Lower lobe of right lung (tissue), 2 donors: ENCODE results near the gene ACTL7A. TPM values are rescaled to one million over a fixed set of nuclear protein-coding genes. Genes with fewer than 3 reads are reported as not detected.
"Not testable (repeated sequence)": the region's sequence is repeated elsewhere in the genome, so short reads cannot be mapped to it uniquely, and the experiment has no call there.

ENCODE experiments used
- ATAC-seq, 2 donors: fragments of 200-7000 bp; cut with Tn5 transposase; one replicate each; pipeline ENCODE4 v1.9.1; 2020 to 2022; ENCODE audit warnings: mild to moderate bottlenecking in 2 of 2, moderate library complexity in 2 of 2
- DNase-seq: peaks from one replicate; pipeline ENCODE4 v3.0.0-alpha.2; 2020
- H3K27ac ChIP-seq: fragments of 200-600 bp; one replicate; pipeline ENCODE4 v1.8.0; 2022
- H3K27me3 ChIP-seq: fragments of 200-600 bp; one replicate; pipeline ENCODE4 v1.8.0; 2022; ENCODE audit warnings: low read depth
- H3K36me3 ChIP-seq: fragments of 200-600 bp; one replicate; pipeline ENCODE4 v1.8.0; 2022; ENCODE audit warnings: mild to moderate bottlenecking
- H3K4me1 ChIP-seq: fragments of 200-600 bp; one replicate; pipeline ENCODE4 v1.8.0; 2022
- H3K4me3 ChIP-seq: fragments of 200-600 bp; one replicate; pipeline ENCODE4 v1.8.0; 2022; ENCODE audit warnings: mild to moderate bottlenecking
- H3K9me3 ChIP-seq: fragments of 200-600 bp; one replicate; pipeline ENCODE4 v1.8.0; 2022
- intact Hi-C: fragments of 100-400 bp; cut with DNase I; formaldehyde crosslinking; loops from one replicate; pipeline ENCODE4 v1.11.0; 2022
- total RNA-seq: library from RNA; stranded (reverse); fragmentation: NEBNext Ultra II Directional; extraction: Animal tissue kit (Norgen Biotek cat#: 25700); gene quantifications from one replicate; pipeline ENCODE4 v1.2.1, GENCODE V29; 2021
- TF ChIP-seq, protein P1 (sequence below): fragments of 200-600 bp; IDR thresholded peaks from one replicate; pipeline ENCODE4 v1.8.0; 2022; ENCODE audit warnings: antibody characterized with exemption, mild to moderate bottlenecking
- donor health status: DM: no; HTN: yes; CAD: no; lungs with severe emphysema.

The ACTL7A gene
- total RNA-seq, 1 donor from 2014 or later = not detected

DNA sequence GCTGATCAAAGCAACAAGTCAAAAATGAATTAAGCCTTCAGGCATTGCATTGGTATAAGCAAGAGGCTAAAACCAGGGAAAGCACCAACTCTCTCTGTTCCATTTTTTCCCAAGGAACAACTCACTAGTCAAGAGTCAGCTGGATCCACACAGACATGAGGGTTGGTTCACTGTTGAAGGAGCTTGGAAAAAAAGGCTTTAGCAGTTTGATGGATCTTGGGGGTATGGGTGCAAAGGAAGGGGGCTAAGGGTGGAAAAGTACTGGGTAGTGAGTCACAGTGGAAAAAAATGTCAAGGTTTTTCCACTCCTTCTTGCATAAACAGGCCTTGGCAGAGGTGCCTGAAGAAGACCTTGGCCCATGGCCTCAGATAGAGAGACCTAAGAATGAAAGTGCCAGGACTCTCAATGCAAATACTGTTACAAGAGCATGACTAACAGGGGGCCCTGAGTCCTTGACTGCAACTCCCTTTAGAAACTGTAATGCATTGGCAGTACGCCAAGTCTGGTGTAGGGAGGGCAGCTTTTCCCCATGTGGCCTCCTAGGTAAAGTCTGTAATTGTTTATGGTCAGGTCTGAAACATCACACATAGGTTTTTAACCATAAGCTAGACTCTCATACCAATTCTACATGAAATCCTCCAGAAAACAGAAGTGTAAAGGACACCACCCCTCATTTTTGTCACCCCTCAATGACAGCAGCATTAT, 23.7 kb downstream of the ACTL7A start:
- Histone ChIP-seq H3K36me3 (peaks cover 74% of the 10 kb centered on the region), H3K4me3 (no peak overlapping the region), H3K27me3 (no peaks in the 10 kb centered on the region), H3K9me3 (no peaks in the 10 kb centered on the region), H3K27ac (no peak overlapping the region), H3K4me1 (no peaks in the 10 kb centered on the region)
- intact Hi-C loops = no loop called here
- ATAC-seq = peak in 1 of 2 donors; percentile 77
- TF ChIP-seq, protein P1, sequence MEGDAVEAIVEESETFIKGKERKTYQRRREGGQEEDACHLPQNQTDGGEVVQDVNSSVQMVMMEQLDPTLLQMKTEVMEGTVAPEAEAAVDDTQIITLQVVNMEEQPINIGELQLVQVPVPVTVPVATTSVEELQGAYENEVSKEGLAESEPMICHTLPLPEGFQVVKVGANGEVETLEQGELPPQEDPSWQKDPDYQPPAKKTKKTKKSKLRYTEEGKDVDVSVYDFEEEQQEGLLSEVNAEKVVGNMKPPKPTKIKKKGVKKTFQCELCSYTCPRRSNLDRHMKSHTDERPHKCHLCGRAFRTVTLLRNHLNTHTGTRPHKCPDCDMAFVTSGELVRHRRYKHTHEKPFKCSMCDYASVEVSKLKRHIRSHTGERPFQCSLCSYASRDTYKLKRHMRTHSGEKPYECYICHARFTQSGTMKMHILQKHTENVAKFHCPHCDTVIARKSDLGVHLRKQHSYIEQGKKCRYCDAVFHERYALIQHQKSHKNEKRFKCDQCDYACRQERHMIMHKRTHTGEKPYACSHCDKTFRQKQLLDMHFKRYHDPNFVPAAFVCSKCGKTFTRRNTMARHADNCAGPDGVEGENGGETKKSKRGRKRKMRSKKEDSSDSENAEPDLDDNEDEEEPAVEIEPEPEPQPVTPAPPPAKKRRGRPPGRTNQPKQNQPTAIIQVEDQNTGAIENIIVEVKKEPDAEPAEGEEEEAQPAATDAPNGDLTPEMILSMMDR = no peak
- no peak for DNase-seq

DNA sequence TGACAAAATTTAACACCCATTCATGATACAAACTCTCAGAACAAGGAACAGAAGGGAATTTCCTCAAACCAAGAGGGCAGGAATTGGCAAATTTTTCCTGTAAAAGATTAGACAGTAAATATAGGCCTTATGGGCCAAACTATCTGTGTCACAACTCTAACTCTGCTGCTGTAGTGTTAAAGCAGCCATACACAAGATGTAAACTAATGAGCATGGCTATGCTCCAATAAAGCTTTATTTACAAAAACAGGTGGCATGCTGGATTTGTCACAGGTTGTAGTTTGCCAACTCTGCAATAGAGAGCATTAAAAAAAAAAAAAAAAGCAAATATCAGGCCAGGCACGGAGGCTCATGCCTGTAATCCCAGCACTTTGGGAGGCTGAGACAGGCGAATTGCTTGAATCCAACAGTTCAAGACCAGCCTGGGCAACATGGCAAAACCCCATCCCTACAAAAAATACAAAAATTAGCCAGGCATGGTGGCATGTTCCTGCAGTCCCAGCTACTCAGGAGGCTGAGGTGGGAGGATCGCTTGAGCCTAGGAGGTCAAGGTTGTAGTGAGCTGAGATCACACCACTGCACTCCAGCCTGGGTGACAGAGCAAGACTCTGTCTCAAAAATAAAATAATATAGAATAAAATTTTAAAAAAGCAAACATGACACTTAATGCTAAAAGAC, 24.7 kb downstream of the ACTL7A start:
- ATAC-seq, H3K4me1 ChIP-seq, H3K27me3 ChIP-seq, DNase-seq, H3K4me3 ChIP-seq, H3K9me3 ChIP-seq, intact Hi-C loops, H3K27ac ChIP-seq: not testable (repeated sequence)
- peaks cover 76% of the 10 kb centered on the region for H3K36me3 ChIP-seq

DNA sequence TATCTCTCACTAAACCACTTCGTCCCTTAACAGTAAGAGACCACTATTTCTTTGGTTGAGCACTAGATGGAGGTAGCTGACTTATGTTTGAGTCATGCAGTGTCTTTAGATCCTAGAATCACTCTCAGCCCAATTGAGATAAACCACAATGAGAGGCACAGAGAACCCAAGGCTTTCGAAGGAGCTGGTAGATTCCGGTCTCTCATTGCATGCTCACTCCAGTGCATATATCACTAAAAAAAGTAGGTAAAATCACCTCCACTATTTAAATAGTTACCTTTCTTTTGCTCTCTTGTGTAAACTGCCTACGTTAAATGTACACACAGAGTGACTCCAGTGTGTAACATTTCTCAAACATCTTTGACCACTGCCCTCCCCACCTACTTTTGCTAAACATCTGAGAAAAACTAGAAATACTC, 27.6 kb downstream of the ACTL7A start:
- TF ChIP-seq, protein P1 = no peak
- no peaks in the 10 kb centered on the region for H3K27me3 ChIP-seq
- DNase-seq = no peak
- ATAC-seq = no peak
- H3K4me3 ChIP-seq = no peak overlapping the region
- intact Hi-C loops = no loop called here
- no peaks in the 10 kb centered on the region for H3K4me1 ChIP-seq
- H3K27ac ChIP-seq = no peak overlapping the region
- H3K9me3 ChIP-seq = no peaks in the 10 kb centered on the region
- peaks cover 90% of the 10 kb centered on the region for H3K36me3 ChIP-seq

DNA sequence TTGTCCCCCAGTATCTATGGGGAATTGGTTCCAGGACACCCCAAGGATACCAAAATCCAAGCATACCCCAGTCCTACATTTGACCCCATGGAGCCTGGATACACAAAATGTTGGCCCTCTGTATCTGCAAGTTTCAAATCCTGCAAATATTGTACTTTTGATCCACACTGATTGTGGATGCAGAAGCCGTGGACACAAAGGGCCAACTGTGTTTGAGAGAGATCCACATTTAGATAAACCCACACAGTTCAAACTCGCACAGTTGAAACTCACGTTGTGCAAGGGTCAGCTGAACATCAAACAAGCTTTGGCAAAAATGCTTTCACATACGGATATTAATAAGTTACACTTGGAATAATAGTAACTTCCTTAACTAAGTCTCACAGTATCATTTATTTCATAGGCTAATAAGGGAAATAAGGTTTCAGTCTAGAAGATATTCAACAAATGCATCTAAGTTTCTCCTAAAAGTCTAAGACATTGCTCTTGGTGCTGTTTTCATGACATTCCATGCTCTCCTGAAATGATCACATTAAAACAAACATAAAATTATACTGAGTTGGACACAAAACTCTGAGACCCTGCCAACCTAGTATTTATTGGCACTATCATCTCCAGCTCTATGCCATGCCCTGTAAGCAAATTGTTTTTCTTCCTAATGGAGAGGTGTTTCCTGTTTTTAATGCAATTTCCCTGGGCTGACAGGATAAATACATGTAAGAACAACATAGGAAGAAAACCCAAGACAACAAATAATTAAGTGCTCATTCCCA, 32.3 kb downstream of the ACTL7A start:
- Histone ChIP-seq H3K4me3 (no peak overlapping the region), H3K27me3 (no peaks in the 10 kb centered on the region), H3K27ac (no peak overlapping the region), H3K36me3 (peaks cover 100% of the 10 kb centered on the region), H3K9me3 (no peaks in the 10 kb centered on the region), H3K4me1 (no peaks in the 10 kb centered on the region)
- TF ChIP-seq, protein P1 = no peak
- ATAC-seq = no peak
- no peak for DNase-seq
- intact Hi-C loops = no loop called here

DNA sequence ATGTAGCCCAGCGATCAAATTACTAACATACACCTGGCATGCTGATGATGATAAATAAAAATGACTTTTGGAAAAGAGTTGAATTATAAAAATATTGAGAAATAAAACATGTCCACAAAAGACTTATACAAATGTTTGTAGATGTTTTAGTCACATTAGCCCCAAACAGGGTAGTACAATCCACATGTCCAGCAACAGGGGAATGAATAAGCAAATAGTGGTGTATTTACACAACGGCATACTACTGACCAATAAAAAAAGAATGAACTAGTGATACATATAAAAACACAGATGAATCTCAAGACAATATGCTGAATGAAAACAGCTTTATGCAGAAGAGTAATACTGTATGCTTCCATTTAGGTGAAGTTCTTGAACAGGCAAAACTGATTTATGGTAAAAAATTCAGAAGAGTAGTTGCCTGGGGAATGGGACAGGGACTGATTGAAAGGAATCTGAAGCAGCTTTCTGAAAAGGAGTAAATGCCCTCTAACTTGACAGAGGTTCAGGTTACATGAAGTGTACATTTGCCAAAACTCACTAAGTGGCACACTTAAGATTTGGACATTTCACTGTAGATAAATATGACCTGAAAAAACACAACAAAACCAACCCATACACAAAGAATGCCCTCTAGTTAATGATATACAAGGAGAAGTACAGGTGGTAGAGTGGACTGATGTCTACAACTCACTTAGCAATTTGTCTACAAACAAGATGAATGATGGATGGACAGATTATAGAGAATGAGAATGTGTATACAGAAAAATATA, 35.4 kb downstream of the ACTL7A start:
- TF ChIP-seq, protein P1 = no peak
- H3K4me3 ChIP-seq = no peak overlapping the region
- no peaks in the 10 kb centered on the region for H3K4me1 ChIP-seq
- no peak for ATAC-seq
- no peaks in the 10 kb centered on the region for H3K9me3 ChIP-seq
- intact Hi-C loops = no loop called here
- no peak overlapping the region for H3K27ac ChIP-seq
- no peaks in the 10 kb centered on the region for H3K27me3 ChIP-seq
- H3K36me3 ChIP-seq = peaks cover 97% of the 10 kb centered on the region
- no peak for DNase-seq

DNA sequence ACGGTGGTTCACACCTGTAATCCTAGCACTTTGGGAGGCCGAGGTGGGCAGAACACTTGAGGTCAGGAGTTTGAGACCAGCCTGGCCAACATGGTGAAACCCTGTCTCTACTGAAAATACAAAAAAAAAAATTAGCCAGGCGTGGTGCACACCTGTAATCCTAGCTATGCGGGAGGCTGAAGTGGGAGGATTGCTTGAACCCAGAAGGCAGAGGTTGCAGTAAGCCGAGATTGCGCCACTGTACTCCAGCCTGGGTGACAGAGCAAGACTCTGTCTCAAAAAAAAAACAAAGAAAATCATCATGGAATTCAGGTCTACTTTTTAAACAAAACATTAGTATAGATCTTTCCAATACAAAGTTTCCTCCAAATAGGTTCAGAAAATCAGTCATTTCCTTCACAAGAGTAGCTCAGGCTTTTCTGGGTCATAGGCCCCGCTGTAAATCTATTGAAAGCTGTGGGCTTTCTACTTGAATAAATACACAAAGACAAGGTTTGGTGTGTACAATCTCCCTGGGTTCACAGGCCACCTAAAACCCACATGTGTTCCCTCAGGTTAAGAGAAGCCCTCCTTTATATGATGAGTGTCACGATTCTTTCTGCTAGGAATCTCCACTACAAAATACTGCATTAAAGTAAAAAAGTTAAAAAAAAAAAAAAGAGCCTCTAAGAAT, 37.1 kb downstream of the ACTL7A start:
- H3K4me3 ChIP-seq, H3K9me3 ChIP-seq, H3K27ac ChIP-seq, ATAC-seq, DNase-seq, H3K4me1 ChIP-seq, intact Hi-C loops, H3K27me3 ChIP-seq: not testable (repeated sequence)
- peaks cover 96% of the 10 kb centered on the region for H3K36me3 ChIP-seq
